HG03571 (cell line): ENCODE results near the gene AOAH.
"Not testable (repeated sequence)": the region's sequence is repeated elsewhere in the genome, so short reads cannot be mapped to it uniquely, and the experiment has no call there.

Experiments
- ATAC-seq: cut with Tn5 transposase; IDR thresholded peaks from one replicate; pipeline ENCODE4 v1.9.1; 2021; ENCODE audit not compliant: unreplicated experiment

Gene AOAH

GRCh38 chr7:36521133-36521532 is 203.2 kb downstream of the AOAH start:
- ATAC-seq = no peak

- ATAC-seq = no peak
Observed at GRCh38 chr7:36515847-36516246, 208.4 kb downstream of the AOAH start.

- ATAC-seq = no peak
Observed at GRCh38 chr7:36514289-36515243, 209.7 kb downstream of the AOAH start.

- no peak for ATAC-seq
Observed at GRCh38 chr7:36513393-36513792, 210.9 kb downstream of the AOAH start.

- no peak for ATAC-seq
Observed at GRCh38 chr7:36512616-36513015, 211.7 kb downstream of the AOAH start.

- no peak for ATAC-seq
Observed at GRCh38 chr7:36509962-36510361, 214.3 kb downstream of the AOAH start.

- no peak for ATAC-seq
Observed at GRCh38 chr7:36507475-36508440, 216.5 kb downstream of the AOAH start.

- ATAC-seq = no peak
Observed at GRCh38 chr7:36506820-36507219, 217.5 kb downstream of the AOAH start.

- no peak for ATAC-seq
Observed at GRCh38 chr7:36506130-36506798, 218.0 kb downstream of the AOAH start.

- not testable (repeated sequence) for ATAC-seq
Observed at GRCh38 chr7:36504617-36505016, 219.7 kb downstream of the AOAH start.

- not testable (repeated sequence) for ATAC-seq
Observed at GRCh38 chr7:36504216-36504615, 220.1 kb downstream of the AOAH start.

- no peak for ATAC-seq
Observed at GRCh38 chr7:36497775-36498174, 226.5 kb downstream of the AOAH start.

- ATAC-seq = not testable (repeated sequence)
Observed at GRCh38 chr7:36497176-36497575, 227.1 kb downstream of the AOAH start.

GRCh38 chr7:36496576-36496975 is 227.7 kb downstream of the AOAH start:
- ATAC-seq = no peak

- no peak for ATAC-seq
Observed at GRCh38 chr7:36491317-36491716, 233.0 kb downstream of the AOAH start.

GRCh38 chr7:36490419-36490830 is 233.9 kb downstream of the AOAH start:
- ATAC-seq = no peak

GRCh38 chr7:36488672-36489071 is 235.6 kb downstream of the AOAH start:
- ATAC-seq = not testable (repeated sequence)

- ATAC-seq = no peak
Observed at GRCh38 chr7:36487756-36488336, 236.4 kb downstream of the AOAH start.

GRCh38 chr7:36486336-36486735 is 238.0 kb downstream of the AOAH start:
- no peak for ATAC-seq

GRCh38 chr7:36484265-36484664 is 240.0 kb downstream of the AOAH start:
- no peak for ATAC-seq

GRCh38 chr7:36483853-36484252 is 240.4 kb downstream of the AOAH start:
- ATAC-seq = not testable (repeated sequence)
